ENCODE measurements around the gene AIG1. TPM values are rescaled to one million over a fixed set of nuclear protein-coding genes. Genes with fewer than 3 reads are reported as not detected.
A peak's percentile ranks its signal among the peaks of the same experiment; 100 is the strongest.

Gene AIG1
- total RNA-seq, 8 experiments from 2014 or later: 21.8 to 73.5 (median 29.5) TPM

- Histone ChIP-seq H3K4me1 (replicated peaks in 1 of 2) (peaks cover 4 to 17% of the 10 kb centered on the region in 2 donors), H3K4me3 (no peak overlapping the region), H3K27ac (peak overlapping the region; percentile 26 to 63)
- ATAC-seq (replicated peaks in 6 of 8): peak; percentile 49 to 97 (median 96)
- in situ Hi-C loops (cut with MboI; ENCODE audit: low pct_unique_long_range_greater_than_20kb in 2 of 9, low sequenced_read_pairs in 9 of 9, unreplicated experiment in 9 of 9): loop anchor here in 1 of 9 experiments (25.0 kb wide), 1 partner anchor 584 kb away; no protein-coding TSS in a partner anchor
- WGBS, 10 experiments: 0 to 62% (median 33%) methylated on average over 1 to 4 of the region's 4 CpGs; no CpG with 5 or more reads in 1 of the 10 experiments
These were observed 210.3 kb downstream of the AIG1 start for GRCh38 chr6:143271024-143271423.

GRCh38 chr6:143276436-143276835, 215.7 kb downstream of the AIG1 start:
- in situ Hi-C loops (cut with MboI; ENCODE audit: low pct_unique_long_range_greater_than_20kb in 2 of 9, low sequenced_read_pairs in 9 of 9, unreplicated experiment in 9 of 9): no loop called here
- 71 to 100% (median 84%) methylated on average over 1 to 4 of the region's 4 CpGs; no CpG with 5 or more reads in 2 of the 10 experiments for WGBS, 10 experiments
- no peak overlapping the region for H3K4me3 ChIP-seq
- peaks cover 0 to 6% of the 10 kb centered on the region in 2 donors for H3K4me1 ChIP-seq (replicated peaks in 1 of 2)
- no peak for ATAC-seq (replicated peaks in 6 of 8)
- no peak overlapping the region for H3K27ac ChIP-seq

DNA sequence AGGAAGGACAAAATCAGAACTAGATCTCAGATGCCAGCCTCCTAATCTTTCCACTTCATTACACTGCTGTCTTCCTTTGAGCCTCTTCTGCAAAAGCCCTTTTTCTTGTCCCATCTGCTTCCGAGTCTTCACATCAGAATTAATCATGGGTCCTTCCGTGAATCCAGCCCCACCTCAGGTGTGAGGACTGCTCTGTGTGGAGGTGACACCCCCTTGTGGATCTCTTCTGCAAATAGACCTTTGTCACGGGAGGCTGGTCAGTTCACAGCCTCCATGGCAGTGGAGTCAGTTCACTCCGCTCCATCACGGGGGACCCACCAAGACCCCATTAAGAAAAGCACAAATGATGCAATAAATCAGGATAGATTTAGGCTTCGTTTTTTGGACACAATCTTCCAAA, 218.7 kb downstream of the AIG1 start:
- Histone ChIP-seq H3K4me3 (no peak overlapping the region), H3K27ac (no peak overlapping the region), H3K4me1 (replicated peaks in 1 of 2) (peaks cover 4% of the 10 kb centered on the region in 2 donors)
- in situ Hi-C loops (cut with MboI; ENCODE audit: low pct_unique_long_range_greater_than_20kb in 2 of 9, low sequenced_read_pairs in 9 of 9, unreplicated experiment in 9 of 9): no loop called here
- 33 to 94% (median 71%) methylated on average over 1 to 5 of the region's 6 CpGs; no CpG with 5 or more reads in 2 of the 10 experiments for WGBS, 10 experiments
- peak in 6 of 8 experiments; percentile 22 to 80 (median 54) for ATAC-seq (replicated peaks in 6 of 8)

- Histone ChIP-seq H3K4me3 (no peak overlapping the region), H3K4me1 (replicated peaks in 1 of 2) (peaks cover 4% of the 10 kb centered on the region in 2 donors), H3K27ac (no peak overlapping the region)
- no peak for ATAC-seq (replicated peaks in 6 of 8)
- in situ Hi-C loops (cut with MboI; ENCODE audit: low pct_unique_long_range_greater_than_20kb in 2 of 9, low sequenced_read_pairs in 9 of 9, unreplicated experiment in 9 of 9): no loop called here
- WGBS, 10 experiments: 54 to 97% (median 87%) methylated on average over 5 to 13 of the region's 13 CpGs; no CpG with 5 or more reads in 1 of the 10 experiments
These were observed 223.4 kb downstream of the AIG1 start for GRCh38 chr6:143283887-143284645.

GRCh38 chr6:143286251-143286795, 225.6 kb downstream of the AIG1 start:
- in situ Hi-C loops (cut with MboI; ENCODE audit: low pct_unique_long_range_greater_than_20kb in 2 of 9, low sequenced_read_pairs in 9 of 9, unreplicated experiment in 9 of 9): no loop called here

GRCh38 chr6:143288923-143289322, 228.2 kb downstream of the AIG1 start:
- 9 to 100% (median 47%) methylated on average over 1 of the region's 1 CpG for WGBS, 10 experiments
- no peaks in the 10 kb centered on the region for H3K4me1 ChIP-seq (replicated peaks in 1 of 2)
- in situ Hi-C loops (cut with MboI; ENCODE audit: low pct_unique_long_range_greater_than_20kb in 2 of 9, low sequenced_read_pairs in 9 of 9, unreplicated experiment in 9 of 9): no loop called here
- no peak for ATAC-seq (replicated peaks in 6 of 8)
- H3K27ac ChIP-seq: no peak overlapping the region
- no peak overlapping the region for H3K4me3 ChIP-seq

More at GRCh38 chr6:143286251-143286795, 225.6 kb downstream of the AIG1 start:
- peak in 3 of 8 experiments; percentile 24 to 92 (median 31) for ATAC-seq (replicated peaks in 6 of 8)
- peaks cover 4% of the 10 kb centered on the region in 2 donors for H3K4me1 ChIP-seq (replicated peaks in 1 of 2)
- 60 to 100% (median 93%) methylated on average over 1 to 5 of the region's 5 CpGs; no CpG with 5 or more reads in 1 of the 10 experiments for WGBS, 10 experiments
- no peak overlapping the region for H3K27ac ChIP-seq
- no peak overlapping the region for H3K4me3 ChIP-seq

GRCh38 chr6:143290206-143290605, 229.5 kb downstream of the AIG1 start:
- no peak for ATAC-seq (replicated peaks in 6 of 8)
- 97 to 100% (median 100%) methylated on average over 3 to 7 of the region's 7 CpGs; no CpG with 5 or more reads in 7 of the 10 experiments for WGBS, 10 experiments
- no peak overlapping the region for H3K4me3 ChIP-seq
- no peak overlapping the region for H3K27ac ChIP-seq
- no peaks in the 10 kb centered on the region for H3K4me1 ChIP-seq (replicated peaks in 1 of 2)
- in situ Hi-C loops (cut with MboI; ENCODE audit: low pct_unique_long_range_greater_than_20kb in 2 of 9, low sequenced_read_pairs in 9 of 9, unreplicated experiment in 9 of 9): no loop called here

- Histone ChIP-seq H3K27ac (no peak overlapping the region), H3K4me3 (no peak overlapping the region), H3K4me1 (replicated peaks in 1 of 2) (no peaks in the 10 kb centered on the region)
- in situ Hi-C loops (cut with MboI; ENCODE audit: low pct_unique_long_range_greater_than_20kb in 2 of 9, low sequenced_read_pairs in 9 of 9, unreplicated experiment in 9 of 9): no loop called here
- ATAC-seq (replicated peaks in 6 of 8): peak in 2 of 8 experiments; percentile 45 to 98
These were observed 232.8 kb downstream of the AIG1 start for GRCh38 chr6:143293523-143293922.

- in situ Hi-C loops (cut with MboI; ENCODE audit: low pct_unique_long_range_greater_than_20kb in 2 of 9, low sequenced_read_pairs in 9 of 9, unreplicated experiment in 9 of 9): no loop called here
- no peak for ATAC-seq (replicated peaks in 6 of 8)
- H3K4me1 ChIP-seq (replicated peaks in 1 of 2): no peaks in the 10 kb centered on the region
- H3K4me3 ChIP-seq: no peak overlapping the region
- 0 to 100% (median 83%) methylated on average over 1 of the region's 1 CpG; no CpG with 5 or more reads in 4 of the 10 experiments for WGBS, 10 experiments
- H3K27ac ChIP-seq: no peak overlapping the region
These were observed 233.7 kb downstream of the AIG1 start for GRCh38 chr6:143294265-143294860.

GRCh38 chr6:143295932-143296331, 235.2 kb downstream of the AIG1 start:
- WGBS, 10 experiments: 29 to 100% (median 92%) methylated on average over 1 to 3 of the region's 3 CpGs; no CpG with 5 or more reads in 1 of the 10 experiments
- no peak overlapping the region for H3K4me3 ChIP-seq
- H3K4me1 ChIP-seq (replicated peaks in 1 of 2): no peaks in the 10 kb centered on the region
- in situ Hi-C loops (cut with MboI; ENCODE audit: low pct_unique_long_range_greater_than_20kb in 2 of 9, low sequenced_read_pairs in 9 of 9, unreplicated experiment in 9 of 9): no loop called here
- no peak overlapping the region for H3K27ac ChIP-seq
- ATAC-seq (replicated peaks in 6 of 8): no peak

DNA sequence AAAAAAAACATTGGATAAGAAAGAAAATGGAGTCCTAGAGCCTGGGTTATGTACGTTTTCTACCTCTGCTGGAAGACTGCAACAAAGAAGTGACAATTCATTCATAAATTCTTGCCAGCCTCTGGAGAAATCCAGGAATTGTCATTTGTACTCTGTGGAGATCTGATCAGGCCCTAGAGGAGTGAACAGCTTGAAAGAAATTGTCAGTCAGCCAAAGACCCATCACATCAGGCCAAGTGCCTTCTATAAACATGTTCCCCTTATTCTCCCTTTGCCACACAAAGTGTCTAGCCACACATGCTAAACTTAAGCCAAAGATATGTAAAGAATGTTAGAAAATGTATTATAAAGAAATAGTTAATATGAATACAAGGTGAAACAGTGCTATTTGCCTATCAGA, 237.4 kb downstream of the AIG1 start:
- 30 to 88% (median 67%) methylated on average over 1 of the region's 1 CpG; no CpG with 5 or more reads in 1 of the 10 experiments for WGBS, 10 experiments
- Histone ChIP-seq H3K27ac (no peak overlapping the region), H3K4me1 (replicated peaks in 1 of 2) (no peaks in the 10 kb centered on the region), H3K4me3 (no peak overlapping the region)
- in situ Hi-C loops (cut with MboI; ENCODE audit: low pct_unique_long_range_greater_than_20kb in 2 of 9, low sequenced_read_pairs in 9 of 9, unreplicated experiment in 9 of 9): no loop called here
- no peak for ATAC-seq (replicated peaks in 6 of 8)

- ATAC-seq (replicated peaks in 6 of 8): no peak
- Histone ChIP-seq H3K27ac (no peak overlapping the region), H3K4me3 (no peak overlapping the region), H3K4me1 (replicated peaks in 1 of 2) (no peaks in the 10 kb centered on the region)
- 43 to 100% (median 93%) methylated on average over 1 to 4 of the region's 6 CpGs; no CpG with 5 or more reads in 1 of the 10 experiments for WGBS, 10 experiments
- in situ Hi-C loops (cut with MboI; ENCODE audit: low pct_unique_long_range_greater_than_20kb in 2 of 9, low sequenced_read_pairs in 9 of 9, unreplicated experiment in 9 of 9): no loop called here
These were observed 238.8 kb downstream of the AIG1 start for GRCh38 chr6:143299253-143300166.

Measured in motor neuron (in vitro differentiated cells).